ENCODE measurements around the gene ERF. TPM values are rescaled to one million over a fixed set of nuclear protein-coding genes. Genes with fewer than 3 reads are reported as not detected.

Gene ERF
- total RNA-seq, 2 experiments from 2014 or later = 26.7 to 33.5 TPM

DNA sequence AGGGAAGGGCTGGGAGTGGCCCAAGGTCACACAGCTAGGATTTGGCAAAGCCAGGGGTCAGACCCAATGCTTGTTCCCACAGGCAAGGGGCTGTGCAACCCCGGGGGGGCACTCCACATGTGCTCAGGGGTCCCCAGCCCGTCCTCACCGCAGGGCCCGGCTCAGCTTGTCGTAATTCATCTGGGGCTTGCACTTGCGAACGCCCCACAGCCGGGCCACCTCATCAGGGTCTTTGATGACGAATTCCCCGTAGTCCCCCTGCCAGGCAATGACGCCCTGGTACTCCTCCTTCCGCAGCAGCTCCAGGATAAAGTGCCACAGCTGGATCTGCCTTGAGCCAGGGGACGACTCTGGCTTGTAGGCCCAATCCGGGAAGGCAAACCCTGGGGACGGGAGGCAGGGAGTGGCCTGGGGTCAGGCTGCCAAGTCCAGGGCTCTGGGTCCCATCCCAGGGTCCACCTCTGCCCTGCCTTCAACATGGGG, 4.7 kb downstream of the ERF start:
- Histone ChIP-seq H3K79me2 (ENCODE audit: insufficient read depth, low read depth, low read length) (peaks cover 28% of the 10 kb centered on the region; the same call in 1 of the 2 replicates), H3K4me1 (ENCODE audit: insufficient read depth, low read length, poor library complexity, severe bottlenecking) (peaks cover 30% of the 10 kb centered on the region), H3K4me2 (ENCODE audit: low read length) (no peak overlapping the region), H3K9me2 (ENCODE audit: insufficient read depth, low read length) (no peaks in the 10 kb centered on the region), H3K4me3 (ENCODE audit: low read depth, low read length, poor library complexity, severe bottlenecking) (no peak overlapping the region), H2AFZ (ENCODE audit: low read length) (no peak overlapping the region), H3K9me3 (ENCODE audit: low read length) (no peaks in the 10 kb centered on the region), H3K27ac (ENCODE audit: low read depth, low read length, poor library complexity, severe bottlenecking) (no peak overlapping the region), H4K20me1 (ENCODE audit: insufficient read depth, low read length) (no peaks in the 10 kb centered on the region; the same call in 1 of the 2 replicates), H3K36me3 (ENCODE audit: insufficient read depth, low read length) (peaks cover 29% of the 10 kb centered on the region)
- TF ChIP-seq EZH2phosphoT487 (IDR thresholded peaks at IDR 0.05; ENCODE audit: borderline replicate concordance, low read depth, low read length) = no peak
- TF ChIP-seq, protein P1, sequence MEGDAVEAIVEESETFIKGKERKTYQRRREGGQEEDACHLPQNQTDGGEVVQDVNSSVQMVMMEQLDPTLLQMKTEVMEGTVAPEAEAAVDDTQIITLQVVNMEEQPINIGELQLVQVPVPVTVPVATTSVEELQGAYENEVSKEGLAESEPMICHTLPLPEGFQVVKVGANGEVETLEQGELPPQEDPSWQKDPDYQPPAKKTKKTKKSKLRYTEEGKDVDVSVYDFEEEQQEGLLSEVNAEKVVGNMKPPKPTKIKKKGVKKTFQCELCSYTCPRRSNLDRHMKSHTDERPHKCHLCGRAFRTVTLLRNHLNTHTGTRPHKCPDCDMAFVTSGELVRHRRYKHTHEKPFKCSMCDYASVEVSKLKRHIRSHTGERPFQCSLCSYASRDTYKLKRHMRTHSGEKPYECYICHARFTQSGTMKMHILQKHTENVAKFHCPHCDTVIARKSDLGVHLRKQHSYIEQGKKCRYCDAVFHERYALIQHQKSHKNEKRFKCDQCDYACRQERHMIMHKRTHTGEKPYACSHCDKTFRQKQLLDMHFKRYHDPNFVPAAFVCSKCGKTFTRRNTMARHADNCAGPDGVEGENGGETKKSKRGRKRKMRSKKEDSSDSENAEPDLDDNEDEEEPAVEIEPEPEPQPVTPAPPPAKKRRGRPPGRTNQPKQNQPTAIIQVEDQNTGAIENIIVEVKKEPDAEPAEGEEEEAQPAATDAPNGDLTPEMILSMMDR (conservative IDR thresholded peaks at IDR 0.05; ENCODE audit: low read length) = no peak
- no peak for DNase-seq (ENCODE audit: low spot score)
- BruUV-seq (replicated peaks) = no TSS peak
- ChIA-PET POLR2A (no interaction called here), CTCF (ENCODE audit: unreplicated experiment) (no interaction called here)
- intact Hi-C loops (cut with micrococcal nuclease; ENCODE audit: unreplicated experiment) = no loop called here

DNA sequence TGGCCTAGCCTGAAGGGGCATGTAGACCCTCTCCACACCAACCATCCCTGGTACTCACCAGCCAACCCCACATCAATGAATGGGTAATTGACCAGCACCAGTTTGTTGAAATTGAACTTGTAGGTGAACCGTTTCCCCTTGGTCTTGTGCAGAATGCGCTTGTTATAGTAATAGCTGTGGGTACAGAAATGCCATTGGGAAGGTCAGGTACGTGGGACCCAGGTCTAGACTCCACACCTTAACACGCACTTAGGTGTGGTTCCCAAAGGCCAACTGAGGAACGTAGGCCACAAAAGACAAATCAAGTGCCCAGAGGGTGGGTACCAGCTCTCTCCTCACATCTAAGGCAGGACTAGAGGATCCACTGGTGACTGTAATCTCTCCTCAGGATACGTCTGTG, 5.2 kb downstream of the ERF start:
- no peak for DNase-seq (ENCODE audit: low spot score)
- Histone ChIP-seq H3K4me2 (ENCODE audit: low read length) (no peak overlapping the region), H4K20me1 (ENCODE audit: insufficient read depth, low read length) (no peaks in the 10 kb centered on the region; the same call in 1 of the 2 replicates), H3K27ac (ENCODE audit: low read depth, low read length, poor library complexity, severe bottlenecking) (no peak overlapping the region), H2AFZ (ENCODE audit: low read length) (no peak overlapping the region), H3K4me3 (ENCODE audit: low read depth, low read length, poor library complexity, severe bottlenecking) (no peak overlapping the region), H3K79me2 (ENCODE audit: insufficient read depth, low read depth, low read length) (peaks cover 27% of the 10 kb centered on the region; the same call in 1 of the 2 replicates), H3K9me2 (ENCODE audit: insufficient read depth, low read length) (no peaks in the 10 kb centered on the region), H3K9me3 (ENCODE audit: low read length) (no peaks in the 10 kb centered on the region), H3K4me1 (ENCODE audit: insufficient read depth, low read length, poor library complexity, severe bottlenecking) (peaks cover 35% of the 10 kb centered on the region), H3K36me3 (ENCODE audit: insufficient read depth, low read length) (peaks cover 29% of the 10 kb centered on the region)
- intact Hi-C loops (cut with micrococcal nuclease; ENCODE audit: unreplicated experiment) = no loop called here
- POLR2A ChIA-PET = no interaction called here
- BruUV-seq (replicated peaks) = no TSS peak
- no peak for TF ChIP-seq EZH2phosphoT487 (IDR thresholded peaks at IDR 0.05; ENCODE audit: borderline replicate concordance, low read depth, low read length)
- TF ChIP-seq, protein P1 (conservative IDR thresholded peaks at IDR 0.05; ENCODE audit: low read length) = no peak
- CTCF ChIA-PET (ENCODE audit: unreplicated experiment) = no interaction called here

DNA sequence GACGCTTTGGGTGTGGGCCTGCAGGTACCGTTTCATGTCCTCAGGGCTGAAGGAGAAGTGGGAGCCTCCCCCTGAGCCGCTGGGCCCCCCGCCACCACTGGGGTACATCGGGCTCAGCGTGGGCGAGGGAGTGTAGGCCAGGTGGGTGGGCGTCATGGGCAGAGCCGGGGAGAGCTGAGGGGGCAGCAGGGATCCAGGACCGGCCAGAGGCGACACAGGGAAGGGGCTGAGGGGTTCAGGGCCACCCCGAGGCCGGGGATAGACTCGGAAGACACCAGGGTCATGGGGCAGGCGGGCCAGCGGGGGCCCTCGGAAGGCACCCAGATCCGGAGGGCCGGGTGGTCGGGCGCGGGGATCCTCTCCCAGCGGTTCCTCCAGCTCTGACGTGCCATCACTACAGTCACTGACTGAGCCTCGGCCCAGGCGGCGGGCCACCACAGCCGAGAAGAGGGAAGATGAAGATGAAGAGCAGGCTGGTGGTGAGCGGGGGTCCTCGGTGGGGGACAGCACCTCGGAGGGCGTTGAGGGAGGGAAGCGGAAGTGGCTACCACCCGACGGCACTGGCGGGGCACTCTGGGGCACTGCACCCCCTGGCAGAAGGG, 5.7 kb downstream of the ERF start:
- ChIA-PET CTCF (ENCODE audit: unreplicated experiment) (no interaction called here), POLR2A (no interaction called here)
- Histone ChIP-seq H3K4me1 (ENCODE audit: insufficient read depth, low read length, poor library complexity, severe bottlenecking) (peaks cover 35% of the 10 kb centered on the region), H3K9me3 (ENCODE audit: low read length) (no peaks in the 10 kb centered on the region), H2AFZ (ENCODE audit: low read length) (no peak overlapping the region), H3K36me3 (ENCODE audit: insufficient read depth, low read length) (peaks cover 29% of the 10 kb centered on the region), H3K9me2 (ENCODE audit: insufficient read depth, low read length) (no peaks in the 10 kb centered on the region), H3K79me2 (ENCODE audit: insufficient read depth, low read depth, low read length) (peaks cover 22% of the 10 kb centered on the region; the same call in 1 of the 2 replicates), H4K20me1 (ENCODE audit: insufficient read depth, low read length) (no peaks in the 10 kb centered on the region; the same call in 1 of the 2 replicates), H3K27ac (ENCODE audit: low read depth, low read length, poor library complexity, severe bottlenecking) (no peak overlapping the region), H3K4me2 (ENCODE audit: low read length) (no peak overlapping the region), H3K4me3 (ENCODE audit: low read depth, low read length, poor library complexity, severe bottlenecking) (no peak overlapping the region)
- BruUV-seq (replicated peaks) = no TSS peak
- TF ChIP-seq EZH2phosphoT487 (IDR thresholded peaks at IDR 0.05; ENCODE audit: borderline replicate concordance, low read depth, low read length) = no peak
- TF ChIP-seq, protein P1 (conservative IDR thresholded peaks at IDR 0.05; ENCODE audit: low read length) = no peak
- intact Hi-C loops (cut with micrococcal nuclease; ENCODE audit: unreplicated experiment) = no loop called here
- no peak for DNase-seq (ENCODE audit: low spot score)
